GM10266 (cell line): Measurements from ENCODE around the gene ASCL4.
A peak's percentile ranks its signal among the peaks of the same experiment; 100 is the strongest.

Experiments used
- DNase-seq: peaks from one replicate; pipeline ENCODE4 v3.0.0; 2012; ENCODE audit errors: extremely low spot score
- CTCF ChIP-seq: IDR thresholded peaks from 2 replicates; pipeline ENCODE4 v1.5.1; 2012; ENCODE audit warnings: mild to moderate bottlenecking, low read depth; ENCODE audit not compliant: control insufficient read depth, insufficient read depth; ENCODE audit errors: missing control alignments

The ASCL4 gene

DNA sequence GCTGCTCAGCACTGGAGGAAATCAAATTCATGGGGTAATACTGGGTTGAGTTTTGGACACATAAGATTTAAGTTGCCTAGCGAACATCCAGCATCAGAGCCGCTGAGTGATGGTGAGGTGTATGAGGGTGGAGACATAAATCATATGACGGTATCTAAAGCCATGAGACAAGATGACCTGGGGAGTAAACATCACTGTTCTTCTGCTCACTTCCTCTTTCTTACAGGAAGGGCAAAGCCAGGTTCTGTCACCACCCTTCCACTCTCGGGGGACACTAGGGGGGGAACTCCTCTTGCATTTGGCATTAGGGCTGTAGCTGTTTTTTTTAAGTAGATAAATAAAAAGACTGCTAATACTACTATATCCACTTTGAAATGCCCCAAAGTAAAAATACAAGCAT, 37.6 kb upstream of the ASCL4 start:
- peak; percentile 54 for DNase-seq
- TF ChIP-seq CTCF = peak; percentile 14

DNA sequence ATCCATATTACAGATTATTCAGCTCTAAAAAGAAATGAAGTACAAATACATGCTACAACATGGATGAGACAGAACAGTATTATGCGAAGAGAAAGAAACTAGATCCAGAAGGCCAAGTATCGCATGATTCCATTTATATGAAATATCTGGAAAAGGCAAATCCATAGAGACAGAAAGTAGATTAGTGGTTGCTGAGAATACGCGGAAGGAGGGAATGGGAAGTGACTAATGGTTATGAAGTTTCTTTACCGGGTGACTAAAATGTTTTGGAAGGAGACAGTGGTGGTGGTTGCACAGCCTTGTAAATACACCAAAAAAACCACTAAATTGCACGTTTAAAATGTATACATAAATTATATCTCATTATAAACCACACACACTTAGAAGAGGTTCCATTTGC, 26.0 kb upstream of the ASCL4 start:
- no peak for DNase-seq
- TF ChIP-seq CTCF = no peak

DNA sequence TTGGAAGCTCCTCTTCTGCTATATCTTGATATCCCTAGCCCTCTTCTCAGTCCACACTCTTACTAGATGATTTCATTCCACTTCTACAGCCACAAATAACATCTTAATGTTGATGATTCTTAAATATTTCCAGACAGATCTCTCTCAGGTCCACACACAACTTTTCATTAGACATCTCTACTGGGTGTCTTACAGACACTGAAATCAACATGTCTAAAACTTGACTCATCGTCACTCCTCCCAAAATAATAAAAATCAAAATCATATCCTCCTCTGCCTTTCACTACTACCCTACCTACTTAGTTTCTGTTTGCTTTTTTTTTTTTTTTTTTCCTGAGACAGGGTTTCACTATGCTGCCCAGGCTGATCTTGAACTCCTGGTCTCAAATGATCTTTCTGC, 25.4 kb upstream of the ASCL4 start:
- TF ChIP-seq CTCF = no peak
- DNase-seq = no peak

DNA sequence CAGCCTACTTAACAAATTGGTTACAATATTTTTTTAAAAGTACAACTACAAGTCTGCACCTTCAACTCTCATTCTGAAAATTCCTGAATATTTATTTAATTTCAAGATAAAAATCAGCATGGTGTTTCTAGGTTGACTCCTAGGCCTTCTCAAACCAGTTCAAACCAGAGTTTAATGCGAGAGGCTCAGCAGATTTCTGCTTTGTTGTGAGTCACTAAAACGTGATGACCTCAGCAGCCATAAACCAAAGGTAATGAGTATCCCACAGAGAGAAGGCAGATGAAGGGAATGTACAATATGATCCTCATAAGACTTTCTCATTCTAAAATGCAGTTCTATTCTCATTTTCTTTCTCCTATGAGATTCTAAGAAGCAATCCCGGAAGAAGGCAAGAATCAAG, 15.1 kb upstream of the ASCL4 start:
- no peak for TF ChIP-seq CTCF
- no peak for DNase-seq

GRCh38 chr12:107760207-107760808, 14.2 kb upstream of the ASCL4 start:
- peak; percentile 47 for DNase-seq
- no peak for TF ChIP-seq CTCF

DNA sequence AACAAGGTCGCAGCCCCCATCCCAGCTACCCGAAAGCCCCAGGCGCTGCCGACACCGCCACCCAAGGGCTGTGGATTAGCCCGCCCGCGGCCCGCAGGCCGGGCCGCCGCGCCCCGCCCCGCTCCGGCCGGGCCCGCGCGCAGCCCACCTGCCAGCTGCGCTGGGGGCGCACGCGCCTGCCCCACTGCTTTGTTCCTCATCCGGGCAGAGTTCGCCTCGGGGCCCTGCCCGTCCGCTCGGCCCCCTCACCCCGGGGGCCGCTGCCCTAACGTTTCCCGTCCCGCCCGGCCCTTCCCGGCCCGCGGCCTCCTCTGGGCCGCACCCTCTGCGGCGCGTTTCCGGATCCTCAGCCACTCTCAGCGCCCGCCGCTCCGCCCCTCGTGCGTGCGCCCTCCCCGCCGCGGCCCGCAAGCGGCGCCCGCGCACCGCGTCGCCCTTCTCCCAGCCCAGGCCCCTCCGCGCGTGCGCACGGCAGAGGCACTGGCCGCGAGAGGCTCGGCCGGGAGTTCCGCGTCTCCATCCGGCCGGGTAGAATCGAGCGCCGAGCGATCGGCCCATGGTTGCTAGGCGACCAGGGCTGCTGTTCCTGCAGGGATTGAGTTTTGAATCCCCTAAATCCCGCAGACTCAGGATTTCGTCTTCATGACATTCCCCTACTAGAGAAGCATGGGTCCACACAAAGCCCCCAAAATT, 13.5 kb upstream of the ASCL4 start, which contains the start of gene PRDM4:
PRDM4 (minus strand) TSS at position 329 of the 693 bp plus-strand sequence. CDS start 622 bp downstream, outside the sequence.
- DNase-seq = peak; percentile 99

More for the DNA sequence above, 13.5 kb upstream of the ASCL4 start, which contains the start of gene PRDM4:
- peak; percentile 77 for TF ChIP-seq CTCF
